CD4-positive, alpha-beta T cell treated with Interleukin-10 for 1 hour (primary cell): ENCODE measurements around the gene STKLD1.
"Not testable (repeated sequence)": the region's sequence is repeated elsewhere in the genome, so short reads cannot be mapped to it uniquely, and the experiment has no call there.

Source experiments
- DNase-seq: peaks from one replicate; pipeline ENCODE4 v3.0.0-alpha.2; 2020

The STKLD1 gene

GRCh38 chr9:133389025-133389557 is 12.9 kb downstream of the STKLD1 start:
- DNase-seq = no peak

- DNase-seq = no peak
Observed at GRCh38 chr9:133389562-133389961, 13.4 kb downstream of the STKLD1 start.

- no peak for DNase-seq
Observed at GRCh38 chr9:133390713-133391112, 14.5 kb downstream of the STKLD1 start.

- DNase-seq = not testable (repeated sequence)
Observed at GRCh38 chr9:133391449-133391848, 15.3 kb downstream of the STKLD1 start.

- DNase-seq = not testable (repeated sequence)
Observed at GRCh38 chr9:133392308-133392707, 16.1 kb downstream of the STKLD1 start.

GRCh38 chr9:133393399-133393798 is 17.2 kb downstream of the STKLD1 start:
- no peak for DNase-seq

GRCh38 chr9:133394687-133395271 is 18.6 kb downstream of the STKLD1 start:
- DNase-seq = no peak

GRCh38 chr9:133396952-133397351 is 20.8 kb downstream of the STKLD1 start:
- no peak for DNase-seq

GRCh38 chr9:133397370-133397769 is 21.2 kb downstream of the STKLD1 start:
- DNase-seq = no peak

GRCh38 chr9:133397895-133398294 is 21.7 kb downstream of the STKLD1 start:
- no peak for DNase-seq

- no peak for DNase-seq
Observed at GRCh38 chr9:133400292-133400691, 24.1 kb downstream of the STKLD1 start.

- no peak for DNase-seq
Observed at GRCh38 chr9:133401588-133401987, 25.4 kb downstream of the STKLD1 start.

GRCh38 chr9:133402689-133403088 is 26.5 kb downstream of the STKLD1 start:
- no peak for DNase-seq

- DNase-seq = peak; percentile 70
Observed at GRCh38 chr9:133403766-133404453, 27.7 kb downstream of the STKLD1 start.

- DNase-seq = no peak
Observed at GRCh38 chr9:133404454-133405002, 28.4 kb downstream of the STKLD1 start.

- DNase-seq = no peak
Observed at GRCh38 chr9:133405508-133406438, 29.6 kb downstream of the STKLD1 start.

- peak; percentile 84 for DNase-seq
Observed at GRCh38 chr9:133406480-133407307, 30.5 kb downstream of the STKLD1 start.

GRCh38 chr9:133408042-133408441 is 31.9 kb downstream of the STKLD1 start:
- DNase-seq = no peak

GRCh38 chr9:133415170-133415569 is 39.0 kb downstream of the STKLD1 start:
- no peak for DNase-seq

- peak; percentile 88 for DNase-seq
Observed at GRCh38 chr9:133417541-133418461, 41.6 kb downstream of the STKLD1 start, which contains the start of gene REXO4. REXO4 (minus strand) TSS chr9:133418010; CDS start chr9:133417844, 166 bp downstream.

GRCh38 chr9:133419005-133419404 is 42.8 kb downstream of the STKLD1 start:
- DNase-seq = no peak
